Measurements from ENCODE around the gene CTNNA3.

Gene CTNNA3

GRCh38 chr10:66755474-66755873 is 940.5 kb downstream of the CTNNA3 start:
- DNase-seq (ENCODE audit: low read depth in 2 of 2): no peak

GRCh38 chr10:66752714-66753113 is 943.3 kb downstream of the CTNNA3 start:
- no peak for DNase-seq (ENCODE audit: low read depth in 2 of 2)

- DNase-seq (ENCODE audit: low read depth in 2 of 2): no peak
Measured at GRCh38 chr10:66748217-66748616, 947.8 kb downstream of the CTNNA3 start.

- DNase-seq (ENCODE audit: low read depth in 2 of 2): no peak
Measured at GRCh38 chr10:66747451-66747850, 948.5 kb downstream of the CTNNA3 start.

GRCh38 chr10:66746711-66747110 is 949.3 kb downstream of the CTNNA3 start:
- DNase-seq (ENCODE audit: low read depth in 2 of 2): no peak

- no peak for DNase-seq (ENCODE audit: low read depth in 2 of 2)
Measured at GRCh38 chr10:66746246-66746645, 949.7 kb downstream of the CTNNA3 start.

GRCh38 chr10:66744915-66745314 is 951.1 kb downstream of the CTNNA3 start:
- no peak for DNase-seq (ENCODE audit: low read depth in 2 of 2)

GRCh38 chr10:66737241-66737640 is 958.8 kb downstream of the CTNNA3 start:
- no peak for DNase-seq (ENCODE audit: low read depth in 2 of 2)

GRCh38 chr10:66723608-66724400 is 972.2 kb downstream of the CTNNA3 start:
- DNase-seq (ENCODE audit: low read depth in 2 of 2): no peak

GRCh38 chr10:66719483-66719882 is 976.5 kb downstream of the CTNNA3 start:
- no peak for DNase-seq (ENCODE audit: low read depth in 2 of 2)

GRCh38 chr10:66717231-66717981 is 978.6 kb downstream of the CTNNA3 start:
- DNase-seq (ENCODE audit: low read depth in 2 of 2): no peak

- no peak for DNase-seq (ENCODE audit: low read depth in 2 of 2)
Measured at GRCh38 chr10:66714741-66715140, 981.3 kb downstream of the CTNNA3 start.

GRCh38 chr10:66713387-66713786 is 982.6 kb downstream of the CTNNA3 start:
- no peak for DNase-seq (ENCODE audit: low read depth in 2 of 2)

GRCh38 chr10:66698069-66698468 is 997.9 kb downstream of the CTNNA3 start:
- DNase-seq (ENCODE audit: low read depth in 2 of 2): no peak

- DNase-seq (ENCODE audit: low read depth in 2 of 2): no peak
Measured at GRCh38 chr10:66695046-66695445, 1000.9 kb downstream of the CTNNA3 start.

GRCh38 chr10:66684581-66684980 is 1011.4 kb downstream of the CTNNA3 start:
- no peak for DNase-seq (ENCODE audit: low read depth in 2 of 2)

GRCh38 chr10:66680886-66681285 is 1015.1 kb downstream of the CTNNA3 start:
- DNase-seq (ENCODE audit: low read depth in 2 of 2): no peak

- DNase-seq (ENCODE audit: low read depth in 2 of 2): no peak
Measured at GRCh38 chr10:66678521-66678920, 1017.5 kb downstream of the CTNNA3 start.

GRCh38 chr10:66673071-66673470 is 1022.9 kb downstream of the CTNNA3 start:
- DNase-seq (ENCODE audit: low read depth in 2 of 2): no peak

GRCh38 chr10:66671562-66671961 is 1024.4 kb downstream of the CTNNA3 start:
- DNase-seq (ENCODE audit: low read depth in 2 of 2): no peak

- DNase-seq (ENCODE audit: low read depth in 2 of 2): no peak
Measured at GRCh38 chr10:66671064-66671463, 1024.9 kb downstream of the CTNNA3 start.

GRCh38 chr10:66656499-66656898 is 1039.5 kb downstream of the CTNNA3 start:
- DNase-seq (ENCODE audit: low read depth in 2 of 2): no peak

- no peak for DNase-seq (ENCODE audit: low read depth in 2 of 2)
Measured at GRCh38 chr10:66654861-66655260, 1041.1 kb downstream of the CTNNA3 start.
